ENCODE data around the gene SLC24A3.

DNA sequence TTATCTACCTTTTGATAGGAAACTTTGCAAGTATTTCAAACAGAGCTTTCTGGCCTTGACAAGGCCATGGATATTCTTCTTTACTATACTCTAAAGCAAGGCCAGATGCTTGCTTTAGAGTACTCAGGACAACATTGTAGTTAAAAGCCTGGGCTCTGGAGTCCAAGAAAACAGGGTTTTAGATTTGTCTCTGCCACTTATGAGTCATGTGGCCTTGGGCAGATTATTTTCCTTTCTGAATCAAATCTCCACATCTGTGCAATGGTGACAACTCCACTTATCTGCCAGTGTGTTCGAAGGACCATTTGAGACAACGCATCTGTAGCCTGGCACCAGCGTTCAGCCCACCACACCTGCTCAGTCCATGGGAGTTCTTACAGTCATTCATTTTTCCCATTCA, 279.7 kb downstream of the SLC24A3 start:
- TF ChIP-seq, protein P1, sequence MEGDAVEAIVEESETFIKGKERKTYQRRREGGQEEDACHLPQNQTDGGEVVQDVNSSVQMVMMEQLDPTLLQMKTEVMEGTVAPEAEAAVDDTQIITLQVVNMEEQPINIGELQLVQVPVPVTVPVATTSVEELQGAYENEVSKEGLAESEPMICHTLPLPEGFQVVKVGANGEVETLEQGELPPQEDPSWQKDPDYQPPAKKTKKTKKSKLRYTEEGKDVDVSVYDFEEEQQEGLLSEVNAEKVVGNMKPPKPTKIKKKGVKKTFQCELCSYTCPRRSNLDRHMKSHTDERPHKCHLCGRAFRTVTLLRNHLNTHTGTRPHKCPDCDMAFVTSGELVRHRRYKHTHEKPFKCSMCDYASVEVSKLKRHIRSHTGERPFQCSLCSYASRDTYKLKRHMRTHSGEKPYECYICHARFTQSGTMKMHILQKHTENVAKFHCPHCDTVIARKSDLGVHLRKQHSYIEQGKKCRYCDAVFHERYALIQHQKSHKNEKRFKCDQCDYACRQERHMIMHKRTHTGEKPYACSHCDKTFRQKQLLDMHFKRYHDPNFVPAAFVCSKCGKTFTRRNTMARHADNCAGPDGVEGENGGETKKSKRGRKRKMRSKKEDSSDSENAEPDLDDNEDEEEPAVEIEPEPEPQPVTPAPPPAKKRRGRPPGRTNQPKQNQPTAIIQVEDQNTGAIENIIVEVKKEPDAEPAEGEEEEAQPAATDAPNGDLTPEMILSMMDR (IDR thresholded peaks at IDR 0.05) = no peak
- no peak for TF ChIP-seq SIN3A (IDR thresholded peaks at IDR 0.05; ENCODE audit: borderline replicate concordance, insufficient read depth, low read depth, low read length)

All from Panc1 (cell line).